ENCODE results near the gene NT5C.

Gene NT5C

GRCh38 chr17:75176625-75177024, 45.1 kb upstream of the NT5C start:
- Histone ChIP-seq H3K79me2 (ENCODE audit: insufficient read depth, low read length) (peaks cover 53% of the 10 kb centered on the region), H3K4me3 (ENCODE audit: low read depth, low read length, poor library complexity, severe bottlenecking) (no peak overlapping the region), H3K36me3 (ENCODE audit: insufficient read depth, low read length) (peaks cover 92% of the 10 kb centered on the region), H4K20me1 (ENCODE audit: insufficient read depth, low read length) (peaks cover 7% of the 10 kb centered on the region), H3K9me2 (ENCODE audit: low read depth, low read length) (no peaks in the 10 kb centered on the region), H3K4me2 (ENCODE audit: low read length) (no peak overlapping the region), H3K4me1 (ENCODE audit: insufficient read depth, low read length, severe bottlenecking) (peaks cover 19% of the 10 kb centered on the region), H3K9me3 (ENCODE audit: low read length) (no peaks in the 10 kb centered on the region), H2AFZ (ENCODE audit: low read length) (no peak overlapping the region), H3F3A (ENCODE audit: insufficient read depth, low read length) (no peaks in the 10 kb centered on the region; the same call in 1 of the 2 replicates), H3K27me3 (ENCODE audit: insufficient read depth, low read length) (no peaks in the 10 kb centered on the region), H3K27ac (ENCODE audit: low read depth, low read length, poor library complexity, severe bottlenecking) (no peak overlapping the region), H3K9ac (ENCODE audit: low read length) (no peak overlapping the region)
- no peak for TF ChIP-seq CTCF (IDR thresholded peaks at IDR 0.05; ENCODE audit: low read length)
- no peak for TF ChIP-seq EZH2 (IDR thresholded peaks at IDR 0.05; ENCODE audit: borderline replicate concordance, low read length)

DNA sequence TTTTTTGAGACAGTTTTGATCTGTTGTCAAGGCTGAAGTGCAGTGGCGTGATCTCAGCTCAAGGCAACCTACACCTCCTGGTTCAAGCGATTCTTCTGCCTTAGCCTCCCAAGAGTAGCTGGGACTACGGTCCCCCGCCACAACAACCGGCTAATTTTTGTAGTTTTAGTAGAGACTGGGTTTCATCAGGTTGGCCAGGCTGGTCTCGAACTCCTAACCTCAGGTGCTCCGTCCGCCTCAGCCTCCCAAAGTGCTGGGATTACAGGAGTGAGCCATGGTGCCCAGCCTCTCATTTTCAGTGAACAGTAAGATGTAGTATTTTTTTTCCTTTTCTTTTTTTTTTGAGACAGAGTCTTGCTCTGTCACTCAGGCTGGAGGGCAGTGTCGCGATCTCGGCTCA, 43.5 kb upstream of the NT5C start:
- H3K79me2 ChIP-seq (ENCODE audit: insufficient read depth, low read length): peaks cover 41% of the 10 kb centered on the region
- no peaks in the 10 kb centered on the region; the same call in 1 of the 2 replicates for H3F3A ChIP-seq (ENCODE audit: insufficient read depth, low read length)
- peaks cover 4% of the 10 kb centered on the region for H3K4me1 ChIP-seq (ENCODE audit: insufficient read depth, low read length, severe bottlenecking)
- H3K9me3 ChIP-seq (ENCODE audit: low read length): no peaks in the 10 kb centered on the region
- TF ChIP-seq CTCF (IDR thresholded peaks at IDR 0.05; ENCODE audit: low read length) (no peak), EZH2 (IDR thresholded peaks at IDR 0.05; ENCODE audit: borderline replicate concordance, low read length) (no peak)
- H3K4me3 ChIP-seq (ENCODE audit: low read depth, low read length, poor library complexity, severe bottlenecking): no peak overlapping the region
- H3K9me2 ChIP-seq (ENCODE audit: low read depth, low read length): no peaks in the 10 kb centered on the region
- peaks cover 98% of the 10 kb centered on the region for H3K36me3 ChIP-seq (ENCODE audit: insufficient read depth, low read length)
- no peak overlapping the region for H3K27ac ChIP-seq (ENCODE audit: low read depth, low read length, poor library complexity, severe bottlenecking)
- H3K27me3 ChIP-seq (ENCODE audit: insufficient read depth, low read length): no peaks in the 10 kb centered on the region
- no peak overlapping the region for H3K9ac ChIP-seq (ENCODE audit: low read length)
- no peak overlapping the region for H3K4me2 ChIP-seq (ENCODE audit: low read length)
- peaks cover 3% of the 10 kb centered on the region; the same call in 1 of the 2 replicates for H4K20me1 ChIP-seq (ENCODE audit: insufficient read depth, low read length)
- no peak overlapping the region for H2AFZ ChIP-seq (ENCODE audit: low read length)

GRCh38 chr17:75173526-75173925, 42.0 kb upstream of the NT5C start:
- H3K79me2 ChIP-seq (ENCODE audit: insufficient read depth, low read length): peaks cover 29% of the 10 kb centered on the region
- no peak overlapping the region for H3K27ac ChIP-seq (ENCODE audit: low read depth, low read length, poor library complexity, severe bottlenecking)
- no peaks in the 10 kb centered on the region for H3K9me3 ChIP-seq (ENCODE audit: low read length)
- H3K36me3 ChIP-seq (ENCODE audit: insufficient read depth, low read length): peaks cover 95% of the 10 kb centered on the region
- H3K9ac ChIP-seq (ENCODE audit: low read length): no peak overlapping the region
- no peaks in the 10 kb centered on the region for H4K20me1 ChIP-seq (ENCODE audit: insufficient read depth, low read length)
- no peaks in the 10 kb centered on the region for H3K27me3 ChIP-seq (ENCODE audit: insufficient read depth, low read length)
- H3K4me2 ChIP-seq (ENCODE audit: low read length): no peak overlapping the region
- H2AFZ ChIP-seq (ENCODE audit: low read length): no peak overlapping the region
- H3K4me1 ChIP-seq (ENCODE audit: insufficient read depth, low read length, severe bottlenecking): no peaks in the 10 kb centered on the region
- no peaks in the 10 kb centered on the region for H3K9me2 ChIP-seq (ENCODE audit: low read depth, low read length)
- TF ChIP-seq EZH2 (IDR thresholded peaks at IDR 0.05; ENCODE audit: borderline replicate concordance, low read length) (no peak), CTCF (IDR thresholded peaks at IDR 0.05; ENCODE audit: low read length) (no peak)
- H3K4me3 ChIP-seq (ENCODE audit: low read depth, low read length, poor library complexity, severe bottlenecking): no peak overlapping the region
- H3F3A ChIP-seq (ENCODE audit: insufficient read depth, low read length): no peaks in the 10 kb centered on the region; the same call in 1 of the 2 replicates

Measured in OCI-LY1 (cell line).